Endothelial cell (in vitro differentiated cells): ENCODE results near the gene MCMBP. TPM values are rescaled to one million over a fixed set of nuclear protein-coding genes. Genes with fewer than 3 reads are reported as not detected.
"Not testable (repeated sequence)": the region's sequence is repeated elsewhere in the genome, so short reads cannot be mapped to it uniquely, and the experiment has no call there.

ENCODE experiments used
- DNase-seq: peaks from one replicate; pipeline ENCODE4 v3.0.0; 2021; ENCODE audit warnings: low spot score
- H3K27ac Mint-ChIP-seq: one replicate; pipeline ENCODE4 v1.8.0; 2021; ENCODE audit warnings: mixed read lengths, inconsistent platforms; ENCODE audit not compliant: unreplicated experiment
- H3K27me3 Mint-ChIP-seq: one replicate; pipeline ENCODE4 v1.8.0; 2021; ENCODE audit warnings: mild to moderate bottlenecking, moderate library complexity, mixed read lengths, inconsistent platforms; ENCODE audit not compliant: unreplicated experiment
- H3K36me3 Mint-ChIP-seq: one replicate; pipeline ENCODE4 v1.8.0; 2021; ENCODE audit warnings: mild to moderate bottlenecking, low read depth, mixed read lengths, inconsistent platforms; ENCODE audit not compliant: unreplicated experiment
- H3K4me1 Mint-ChIP-seq: one replicate; pipeline ENCODE4 v1.8.0; 2021; ENCODE audit warnings: mild to moderate bottlenecking, mixed read lengths, inconsistent platforms; ENCODE audit not compliant: unreplicated experiment
- H3K4me3 Mint-ChIP-seq: one replicate; pipeline ENCODE4 v1.8.0; 2021; ENCODE audit warnings: mild to moderate bottlenecking, mixed read lengths, inconsistent platforms; ENCODE audit not compliant: unreplicated experiment
- H3K9me3 Mint-ChIP-seq: one replicate; pipeline ENCODE4 v1.8.0; 2021; ENCODE audit warnings: mixed read lengths, inconsistent platforms; ENCODE audit not compliant: unreplicated experiment
- CTCF ChIP-seq: fragments of 200-600 bp; sonication (generic); IDR thresholded peaks from one replicate; pipeline ENCODE4 v1.5.0; 2021; ENCODE audit warnings: antibody characterized with exemption; ENCODE audit not compliant: unreplicated experiment
- total RNA-seq: library from RNA; stranded (reverse); fragmentation: NEBNext Ultra II Directional; extraction: Animal tissue kit (Norgen Biotek cat#: 25700); gene quantifications from one replicate; pipeline ENCODE4 v1.2.1, GENCODE V29; 2021; ENCODE audit not compliant: unreplicated experiment

The MCMBP gene
- total RNA-seq, 1 donor from 2014 or later: 72.1 TPM

GRCh38 chr10:119896061-119896655, 23.5 kb upstream of the MCMBP start:
- H3K4me3 Mint-ChIP-seq: no peak overlapping the region
- DNase-seq: no peak

GRCh38 chr10:119893845-119894427, 21.3 kb upstream of the MCMBP start:
- Mint-ChIP-seq H3K9me3 (no peaks in the 10 kb centered on the region), H3K4me1 (peaks cover 29% of the 10 kb centered on the region), H3K36me3 (peaks cover 3% of the 10 kb centered on the region), H3K27me3 (peaks cover 8% of the 10 kb centered on the region), H3K4me3 (peak overlapping the region; percentile 85), H3K27ac (peak overlapping the region; percentile 76)
- no peak for TF ChIP-seq CTCF
- no peak for DNase-seq

More at GRCh38 chr10:119896061-119896655, 23.5 kb upstream of the MCMBP start:
- H3K36me3 Mint-ChIP-seq: peaks cover 3% of the 10 kb centered on the region
- H3K4me1 Mint-ChIP-seq: peaks cover 19% of the 10 kb centered on the region
- no peaks in the 10 kb centered on the region for H3K9me3 Mint-ChIP-seq
- H3K27ac Mint-ChIP-seq: no peak overlapping the region
- TF ChIP-seq CTCF: no peak
- H3K27me3 Mint-ChIP-seq: peaks cover 8% of the 10 kb centered on the region

- Mint-ChIP-seq H3K4me1 (peaks cover 35% of the 10 kb centered on the region), H3K4me3 (peak overlapping the region; percentile 99), H3K27ac (peak overlapping the region; percentile 97), H3K9me3 (no peaks in the 10 kb centered on the region), H3K36me3 (peaks cover under 1% of the 10 kb centered on the region), H3K27me3 (peaks cover 8% of the 10 kb centered on the region)
- no peak for TF ChIP-seq CTCF
- DNase-seq: no peak
These were observed 20.4 kb upstream of the MCMBP start for GRCh38 chr10:119893074-119893473.

GRCh38 chr10:119892188-119893065, 19.8 kb upstream of the MCMBP start, which contains the start of gene SEC23IP:
Gene SEC23IP, plus strand, starts transcription at chr10:119892730. Its CDS starts 53 bp downstream, at chr10:119892783.
- Mint-ChIP-seq H3K36me3 (no peaks in the 10 kb centered on the region), H3K27me3 (peaks cover 8% of the 10 kb centered on the region), H3K4me3 (peak within 1 kb of the TSS; percentile 99), H3K9me3 (no peaks in the 10 kb centered on the region), H3K27ac (peak within 1 kb of the TSS; percentile 97), H3K4me1 (peaks cover 35% of the 10 kb centered on the region)
- TF ChIP-seq CTCF: no peak
- DNase-seq: peak; percentile 90

- DNase-seq, H3K9me3 Mint-ChIP-seq, H3K36me3 Mint-ChIP-seq, H3K27me3 Mint-ChIP-seq: not testable (repeated sequence)
- Mint-ChIP-seq H3K4me3 (peak overlapping the region; percentile 99), H3K4me1 (peaks cover 35% of the 10 kb centered on the region), H3K27ac (peak overlapping the region; percentile 97)
These were observed 19.2 kb upstream of the MCMBP start for GRCh38 chr10:119891849-119892187.

- H3K27me3 Mint-ChIP-seq, H3K9me3 Mint-ChIP-seq, H3K36me3 Mint-ChIP-seq, DNase-seq, H3K4me3 Mint-ChIP-seq, H3K27ac Mint-ChIP-seq: not testable (repeated sequence)
- H3K4me1 Mint-ChIP-seq: peaks cover 35% of the 10 kb centered on the region
These were observed 17.7 kb upstream of the MCMBP start for GRCh38 chr10:119890307-119890706.

GRCh38 chr10:119889201-119889600, 16.6 kb upstream of the MCMBP start:
- H3K27ac Mint-ChIP-seq, DNase-seq, H3K27me3 Mint-ChIP-seq, H3K9me3 Mint-ChIP-seq, H3K36me3 Mint-ChIP-seq: not testable (repeated sequence)
- Mint-ChIP-seq H3K4me3 (peak overlapping the region; percentile 52), H3K4me1 (peaks cover 30% of the 10 kb centered on the region)

GRCh38 chr10:119888715-119889114, 16.1 kb upstream of the MCMBP start:
- peak overlapping the region; percentile 26 for H3K27ac Mint-ChIP-seq

More at GRCh38 chr10:119888715-119889114, 16.1 kb upstream of the MCMBP start:
- H3K4me1 Mint-ChIP-seq: peaks cover 25% of the 10 kb centered on the region
- not testable (repeated sequence) for H3K36me3 Mint-ChIP-seq, H3K27me3 Mint-ChIP-seq, H3K9me3 Mint-ChIP-seq, H3K4me3 Mint-ChIP-seq, DNase-seq
